ENCODE results near the gene DNMT3A. TPM values are rescaled to one million over a fixed set of nuclear protein-coding genes. Genes with fewer than 3 reads are reported as not detected.

DNMT3A gene
- total and polyA plus RNA-seq, 2 donors (not counting 3 experiments of a cell fraction or from before 2014, with no cell fraction given), result 23.3 to 71.7 TPM

DNA sequence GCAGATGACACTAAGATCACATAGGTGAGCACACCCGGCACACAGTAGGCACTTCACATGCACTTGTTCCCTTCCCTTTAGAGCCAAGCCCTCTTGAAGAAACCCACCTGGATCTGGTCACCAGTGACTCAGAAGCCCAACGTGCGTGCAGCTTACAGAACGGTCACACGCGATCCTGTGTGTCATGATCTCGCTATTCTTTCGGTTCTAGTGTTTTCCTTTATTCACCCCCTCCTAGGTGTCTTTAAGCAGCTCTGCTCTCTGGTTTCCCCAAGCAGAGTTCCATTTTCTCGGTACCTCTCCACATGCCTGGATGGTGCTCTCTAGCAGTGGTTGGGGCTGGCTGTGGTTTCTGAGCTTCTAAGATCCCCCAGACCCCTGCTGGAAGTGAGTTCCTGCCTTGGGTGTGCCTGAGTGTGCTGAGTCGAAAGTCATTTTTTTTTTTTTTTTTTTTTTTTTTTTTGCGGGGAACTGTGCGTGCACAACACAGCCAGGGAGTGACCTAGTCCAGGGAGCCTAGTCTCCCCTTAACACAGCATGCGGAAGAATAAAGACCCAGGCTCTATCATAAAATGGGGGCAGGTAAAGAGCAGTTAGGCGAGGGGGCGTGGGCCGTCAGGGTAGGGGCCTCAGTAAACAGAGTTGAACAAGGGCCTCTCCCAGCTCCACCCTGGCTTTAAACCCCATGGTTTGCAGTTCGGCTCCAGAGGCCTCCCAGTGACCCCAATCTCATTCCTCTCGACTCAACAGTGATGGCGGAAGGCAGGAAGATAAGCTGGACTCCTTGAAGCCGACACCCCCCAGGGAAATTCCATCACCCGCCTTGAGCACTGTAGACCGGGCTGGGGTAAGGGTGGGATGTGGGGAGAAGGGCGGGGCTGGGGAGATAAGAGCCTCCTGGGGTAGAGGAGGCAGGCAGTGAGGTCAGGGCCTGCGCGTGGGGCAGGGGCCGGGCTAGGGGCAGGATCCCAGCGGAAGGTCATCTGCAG is 29.8 kb upstream of the DNMT3A start:
- intact Hi-C loops (cut with micrococcal nuclease), result no loop called here
- Histone ChIP-seq H2AFZ (ENCODE audit: low read depth, low read length) (no peak overlapping the region), H3K4me2 (ENCODE audit: insufficient read depth, low read length) (no peak overlapping the region), H3K9me3 (replicated peaks; ENCODE audit: control insufficient read depth, insufficient read depth, low read length) (no peaks in the 10 kb centered on the region), H4K20me1 (replicated peaks; ENCODE audit: control insufficient read depth, extremely low read depth, insufficient read depth, low read length) (no peaks in the 10 kb centered on the region), H3K27me3 (ENCODE audit: control insufficient read depth in 2 of 2, insufficient read depth in 2 of 2, low read length in 2 of 2) (peaks cover 0 to 4% of the 10 kb centered on the region in 2 experiments), H3K9me1 (replicated peaks; ENCODE audit: control insufficient read depth, extremely low read depth, insufficient read depth, low read length) (no peaks in the 10 kb centered on the region), H3K79me2 (ENCODE audit: control insufficient read depth, insufficient read depth, low read length) (no peaks in the 10 kb centered on the region), H3K9ac (replicated peaks; ENCODE audit: extremely low read depth, insufficient read depth, low read length) (no peak overlapping the region), H3K36me3 (ENCODE audit: control insufficient read depth in 2 of 2, extremely low read depth in 1 of 2, insufficient read depth in 2 of 2, low read length in 2 of 2) (no peaks in the 10 kb centered on the region), H3K4me1 (ENCODE audit: control insufficient read depth, extremely low read depth, insufficient read depth, low read length) (peaks cover 3% of the 10 kb centered on the region), H3K27ac (ENCODE audit: insufficient read depth, low read depth, low read length) (no peak overlapping the region), H3K4me3 (replicated peaks in 1 of 3; ENCODE audit: insufficient read depth in 1 of 3, low read depth in 1 of 3, low read length in 3 of 3) (no peak overlapping the region)
- ChIA-PET POLR2A (no interaction called here), CTCF (interaction anchor here (0.8 to 3.7 kb wide), 2 partner anchors 10 to 33 kb away, joined by 3 to 27 read pairs; no protein-coding TSS in a partner anchor)
- TF ChIP-seq, protein P1, sequence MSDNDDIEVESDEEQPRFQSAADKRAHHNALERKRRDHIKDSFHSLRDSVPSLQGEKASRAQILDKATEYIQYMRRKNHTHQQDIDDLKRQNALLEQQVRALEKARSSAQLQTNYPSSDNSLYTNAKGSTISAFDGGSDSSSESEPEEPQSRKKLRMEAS (IDR thresholded peaks at IDR 0.05; ENCODE audit: insufficient read depth, insufficient read length), result no peak
- TF ChIP-seq, protein P2, sequence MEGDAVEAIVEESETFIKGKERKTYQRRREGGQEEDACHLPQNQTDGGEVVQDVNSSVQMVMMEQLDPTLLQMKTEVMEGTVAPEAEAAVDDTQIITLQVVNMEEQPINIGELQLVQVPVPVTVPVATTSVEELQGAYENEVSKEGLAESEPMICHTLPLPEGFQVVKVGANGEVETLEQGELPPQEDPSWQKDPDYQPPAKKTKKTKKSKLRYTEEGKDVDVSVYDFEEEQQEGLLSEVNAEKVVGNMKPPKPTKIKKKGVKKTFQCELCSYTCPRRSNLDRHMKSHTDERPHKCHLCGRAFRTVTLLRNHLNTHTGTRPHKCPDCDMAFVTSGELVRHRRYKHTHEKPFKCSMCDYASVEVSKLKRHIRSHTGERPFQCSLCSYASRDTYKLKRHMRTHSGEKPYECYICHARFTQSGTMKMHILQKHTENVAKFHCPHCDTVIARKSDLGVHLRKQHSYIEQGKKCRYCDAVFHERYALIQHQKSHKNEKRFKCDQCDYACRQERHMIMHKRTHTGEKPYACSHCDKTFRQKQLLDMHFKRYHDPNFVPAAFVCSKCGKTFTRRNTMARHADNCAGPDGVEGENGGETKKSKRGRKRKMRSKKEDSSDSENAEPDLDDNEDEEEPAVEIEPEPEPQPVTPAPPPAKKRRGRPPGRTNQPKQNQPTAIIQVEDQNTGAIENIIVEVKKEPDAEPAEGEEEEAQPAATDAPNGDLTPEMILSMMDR (IDR thresholded peaks at IDR 0.05; ENCODE audit: extremely low read depth in 1 of 2, insufficient read depth in 1 of 2, low read depth in 1 of 2, low read length in 2 of 2), result no peak
- no peak for TF ChIP-seq JUN (IDR thresholded peaks at IDR 0.05; ENCODE audit: borderline replicate concordance, insufficient read depth, insufficient read length, low read depth)
- TF ChIP-seq POLR2AphosphoS5 (IDR thresholded peaks at IDR 0.05; ENCODE audit: insufficient read depth, low read depth, low read length), result no peak
- no peak for TF ChIP-seq POLR2A (IDR thresholded peaks at IDR 0.05; ENCODE audit: low read depth, low read length)
- TF ChIP-seq EZH2 (IDR thresholded peaks at IDR 0.05; ENCODE audit: borderline replicate concordance, low read depth, low read length, severe bottlenecking), result no peak
- no peak for TF ChIP-seq FOS (IDR thresholded peaks at IDR 0.05; ENCODE audit: borderline replicate concordance, insufficient read depth, low read length)
- TF ChIP-seq MYC (IDR thresholded peaks at IDR 0.05; ENCODE audit: low read depth, low read length), result no peak
- no peak for TF ChIP-seq GATA2 (IDR thresholded peaks at IDR 0.05; ENCODE audit: insufficient read depth, insufficient read length, low read depth, low read length)
- FAIRE-seq, result no peak
- dilution Hi-C loops (cut with MboI; ENCODE audit: extremely low pct_ligation_motif_present, low sequenced_read_pairs), result no loop called here
- no TSS peak for BruUV-seq (replicated peaks)
- no peak for DNase-seq (ENCODE audit: low read depth, low spot score)
